Activated B cell treated with CpG ODN at 0.5 μM for 24 hours (primary cell): ENCODE results near the gene EXPH5. TPM values are rescaled to one million over a fixed set of nuclear protein-coding genes. Genes with fewer than 3 reads are reported as not detected.
"Not testable (repeated sequence)": the region's sequence is repeated elsewhere in the genome, so short reads cannot be mapped to it uniquely, and the experiment has no call there.

Experiments
- ATAC-seq: fragments of 200-7000 bp; cut with Tn5 transposase; one replicate; pipeline ENCODE4 v1.10.0; 2021; ENCODE audit warnings: low read depth, mild to moderate bottlenecking, moderate library complexity
- CTCF ChIA-PET: fragments of 350-600 bp; sonication (Branson Sonifier 250); formaldehyde crosslinking; loops from one replicate; lab custom pipeline; 2021; ENCODE audit warnings: antibody characterized with exemption; lab: Charles Lee
- POLR2A ChIA-PET: fragments of 350-600 bp; sonication (Branson Sonifier 250); formaldehyde crosslinking; loops from one replicate; lab custom pipeline; 2021; ENCODE audit warnings: antibody characterized with exemption; lab: Charles Lee
- DNase-seq: peaks from one replicate; pipeline ENCODE4 v3.0.0; 2022
- H3K27ac Mint-ChIP-seq: one replicate; pipeline ENCODE4 v1.8.0; 2020; ENCODE audit warnings: mixed read lengths
- H3K27me3 Mint-ChIP-seq: one replicate; pipeline ENCODE4 v1.8.0; 2021; ENCODE audit warnings: mixed read lengths
- H3K36me3 Mint-ChIP-seq: one replicate; pipeline ENCODE4 v1.8.0; 2021; ENCODE audit warnings: low read depth, mixed read lengths
- H3K4me1 Mint-ChIP-seq: one replicate; pipeline ENCODE4 v1.8.0; 2021; ENCODE audit warnings: mixed read lengths
- H3K4me3 Mint-ChIP-seq: one replicate; pipeline ENCODE4 v1.8.0; 2020; ENCODE audit warnings: mild to moderate bottlenecking, mixed read lengths
- H3K9me3 Mint-ChIP-seq: one replicate; pipeline ENCODE4 v1.8.0; 2020; ENCODE audit warnings: mixed read lengths
- intact Hi-C: fragments of 100-400 bp; cut with micrococcal nuclease; formaldehyde crosslinking; loops from one replicate; pipeline ENCODE4 v1.15.1; 2024
- total RNA-seq: library from RNA; stranded (reverse); gene quantifications from 2 replicates; pipeline ENCODE4 v1.2.3, GENCODE V29; 2022
- TF ChIP-seq, protein P1 (sequence below): fragments of 200-600 bp; IDR thresholded peaks from one replicate; pipeline ENCODE4 v1.8.0; 2022; ENCODE audit warnings: antibody characterized with exemption, mild to moderate bottlenecking

EXPH5 gene
- total RNA-seq: 0.27 and 0.29 TPM in 2 replicates

DNA sequence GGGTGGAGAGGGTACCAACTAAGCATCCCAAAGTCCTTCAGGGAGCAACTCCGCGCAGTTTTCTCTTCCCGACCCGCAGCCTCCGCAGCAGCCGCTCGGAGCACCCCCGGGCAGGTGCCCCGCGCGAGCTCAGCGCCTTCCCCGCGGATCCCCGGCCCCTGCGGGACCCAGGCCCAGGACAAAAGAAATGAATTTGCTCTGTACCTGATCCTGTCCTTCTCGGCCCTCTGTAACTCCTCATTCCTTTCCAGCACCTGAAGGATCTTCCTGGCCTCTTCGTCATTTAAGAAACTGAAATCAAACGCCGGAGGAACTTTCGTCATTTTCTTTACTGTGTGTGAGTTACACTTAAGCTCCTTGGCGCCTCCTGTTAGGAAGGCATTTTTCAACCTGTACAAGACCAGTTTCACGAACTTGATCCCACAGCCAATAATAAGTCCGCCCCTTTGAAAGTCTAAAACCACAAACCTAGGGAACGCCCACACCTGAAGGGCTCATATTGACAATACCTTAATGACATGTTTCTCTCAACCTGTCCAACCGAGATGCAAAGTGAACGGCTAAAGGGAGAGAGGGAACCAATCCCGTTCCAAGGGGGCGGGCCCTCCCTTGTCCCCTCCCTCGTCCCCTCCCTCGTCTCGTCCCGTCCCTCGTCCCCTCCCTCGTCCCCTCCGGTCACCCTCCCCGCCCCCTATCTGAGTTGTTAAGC, at the start of gene EXPH5:
TSS of gene EXPH5 (minus strand) at position 555 of the 709 bp plus-strand sequence. CDS start at position 323, 232 bp downstream.
- Mint-ChIP-seq H3K36me3 (peaks cover 4% of the 10 kb centered on the region), H3K9me3 (no peaks in the 10 kb centered on the region), H3K27me3 (peaks cover 42% of the 10 kb centered on the region), H3K4me3 (peak within 1 kb of the TSS; percentile 93), H3K4me1 (peaks cover 14% of the 10 kb centered on the region), H3K27ac (peak within 1 kb of the TSS; percentile 55)
- ATAC-seq (peak; percentile 96), DNase-seq (peak; percentile 47)
- ChIA-PET CTCF (no interaction called here), POLR2A (interaction anchor here (0.8 kb wide), 1 partner anchor 71 kb away, joined by 3 read pairs; the partner anchor contains the start of gene DDX10)
- intact Hi-C loops: loop anchor here (1.0 to 2.0 kb wide), 3 partner anchors 71 to 371 kb away; partner anchors contain the start of genes C11orf65, DDX10 and NPAT
- TF ChIP-seq, protein P1, sequence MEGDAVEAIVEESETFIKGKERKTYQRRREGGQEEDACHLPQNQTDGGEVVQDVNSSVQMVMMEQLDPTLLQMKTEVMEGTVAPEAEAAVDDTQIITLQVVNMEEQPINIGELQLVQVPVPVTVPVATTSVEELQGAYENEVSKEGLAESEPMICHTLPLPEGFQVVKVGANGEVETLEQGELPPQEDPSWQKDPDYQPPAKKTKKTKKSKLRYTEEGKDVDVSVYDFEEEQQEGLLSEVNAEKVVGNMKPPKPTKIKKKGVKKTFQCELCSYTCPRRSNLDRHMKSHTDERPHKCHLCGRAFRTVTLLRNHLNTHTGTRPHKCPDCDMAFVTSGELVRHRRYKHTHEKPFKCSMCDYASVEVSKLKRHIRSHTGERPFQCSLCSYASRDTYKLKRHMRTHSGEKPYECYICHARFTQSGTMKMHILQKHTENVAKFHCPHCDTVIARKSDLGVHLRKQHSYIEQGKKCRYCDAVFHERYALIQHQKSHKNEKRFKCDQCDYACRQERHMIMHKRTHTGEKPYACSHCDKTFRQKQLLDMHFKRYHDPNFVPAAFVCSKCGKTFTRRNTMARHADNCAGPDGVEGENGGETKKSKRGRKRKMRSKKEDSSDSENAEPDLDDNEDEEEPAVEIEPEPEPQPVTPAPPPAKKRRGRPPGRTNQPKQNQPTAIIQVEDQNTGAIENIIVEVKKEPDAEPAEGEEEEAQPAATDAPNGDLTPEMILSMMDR: no peak

DNA sequence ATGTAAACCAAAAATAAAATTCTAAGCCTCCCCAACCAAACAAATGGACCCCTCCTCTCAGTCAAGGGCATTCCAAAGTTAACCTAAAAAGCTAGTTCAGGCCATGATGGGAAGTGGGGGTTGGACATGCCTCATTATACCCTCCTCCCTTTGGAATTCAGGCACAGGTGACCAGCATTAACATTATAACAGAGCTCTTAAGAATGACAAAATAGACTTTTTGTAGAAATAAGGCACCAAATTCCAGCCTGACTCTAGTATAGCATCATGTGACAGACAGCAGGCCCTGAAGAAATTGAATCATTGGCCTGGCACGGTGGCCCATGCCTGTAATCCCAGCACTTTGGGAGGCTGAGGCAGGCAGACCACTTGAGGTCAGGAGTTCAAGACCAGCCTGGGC, 48.2 kb upstream of the EXPH5 start:
- DNase-seq, ATAC-seq, H3K4me3 Mint-ChIP-seq, H3K27ac Mint-ChIP-seq, H3K4me1 Mint-ChIP-seq, H3K9me3 Mint-ChIP-seq, CTCF ChIA-PET, H3K36me3 Mint-ChIP-seq, POLR2A ChIA-PET, intact Hi-C loops: not testable (repeated sequence)
- H3K27me3 Mint-ChIP-seq: peaks cover 19% of the 10 kb centered on the region

GRCh38 chr11:108639146-108639545, 45.6 kb upstream of the EXPH5 start:
- ChIA-PET POLR2A (no interaction called here), CTCF (no interaction called here)
- Mint-ChIP-seq H3K36me3 (no peaks in the 10 kb centered on the region), H3K27ac (no peak overlapping the region), H3K4me1 (no peaks in the 10 kb centered on the region), H3K27me3 (peaks cover 25% of the 10 kb centered on the region), H3K9me3 (no peaks in the 10 kb centered on the region), H3K4me3 (no peak overlapping the region)
- no peak for DNase-seq
- ATAC-seq: no peak
- TF ChIP-seq, protein P1: no peak
- intact Hi-C loops: no loop called here

GRCh38 chr11:108636222-108636621, 42.7 kb upstream of the EXPH5 start:
- no peaks in the 10 kb centered on the region for H3K4me1 Mint-ChIP-seq
- DNase-seq (no peak), ATAC-seq (no peak)
- H3K27ac Mint-ChIP-seq: no peak overlapping the region
- no peak overlapping the region for H3K4me3 Mint-ChIP-seq
- intact Hi-C loops: no loop called here
- ChIA-PET POLR2A (no interaction called here), CTCF (no interaction called here)
- TF ChIP-seq, protein P1: no peak
- H3K27me3 Mint-ChIP-seq: peaks cover 27% of the 10 kb centered on the region
- H3K9me3 Mint-ChIP-seq: no peaks in the 10 kb centered on the region
- H3K36me3 Mint-ChIP-seq: no peaks in the 10 kb centered on the region

GRCh38 chr11:108635106-108635505, 41.5 kb upstream of the EXPH5 start:
- Mint-ChIP-seq H3K36me3 (no peaks in the 10 kb centered on the region), H3K4me1 (no peaks in the 10 kb centered on the region), H3K4me3 (no peak overlapping the region), H3K27ac (no peak overlapping the region), H3K9me3 (no peaks in the 10 kb centered on the region), H3K27me3 (peaks cover 27% of the 10 kb centered on the region)
- TF ChIP-seq, protein P1: no peak
- ATAC-seq (no peak), DNase-seq (no peak)
- ChIA-PET CTCF (no interaction called here), POLR2A (no interaction called here)
- intact Hi-C loops: no loop called here
